RWPE1 (cell line): ENCODE data around the gene RNF220.

Source experiments
- CTCF ChIA-PET: fragments of 350-600 bp; sonication (Branson Sonifier 250); formaldehyde crosslinking; extraction: SDS; loops from one replicate; lab custom pipeline; 2021; lab: Yijun Ruan, JAX
- POLR2A ChIA-PET: fragments of 400-600 bp; formaldehyde crosslinking; extraction: SDS; loops from one replicate; lab custom pipeline; 2020; ENCODE audit warnings: antibody characterized with exemption; ENCODE audit not compliant: low non-redundant PET; lab: Yijun Ruan, JAX
- DNase-seq: peaks from one replicate; pipeline ENCODE4 v3.0.0; 2012; ENCODE audit warnings: low spot score
- H3K27ac ChIP-seq: fragments of 450-650 bp; 2 replicates; pipeline ENCODE4 v1.5.1; 2017
- TF ChIP-seq, protein P1 (sequence below): fragments of 450-650 bp; conservative IDR thresholded peaks from 2 replicates; pipeline ENCODE4 v1.5.1; 2017; ENCODE audit warnings: low read depth, mild to moderate bottlenecking

Gene RNF220

DNA sequence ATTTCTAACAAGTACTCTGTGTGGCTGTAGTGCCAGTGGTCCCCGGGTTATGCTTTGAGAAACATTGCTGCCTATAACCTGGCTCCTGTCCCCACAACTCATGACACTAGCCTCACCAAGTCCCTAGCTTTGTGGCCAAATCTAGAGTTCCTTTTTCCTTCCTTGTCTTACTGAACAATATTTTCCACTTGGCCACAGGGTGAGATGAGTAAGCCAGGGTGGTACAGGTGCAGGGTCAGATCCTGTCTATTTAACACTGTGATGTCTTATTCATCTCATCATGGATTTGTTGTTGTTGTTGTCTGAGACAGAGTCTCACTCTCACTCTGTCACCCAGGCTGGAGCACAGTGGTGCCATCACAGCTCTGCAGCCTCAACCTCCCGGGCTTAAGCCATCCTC is 288.1 kb downstream of the RNF220 start:
- ChIA-PET CTCF (interaction anchor here (0.6 kb wide), 2 partner anchors 11 to 562 kb away, joined by 3 to 4 read pairs; no protein-coding TSS in a partner anchor), POLR2A (no interaction called here)
- DNase-seq, result no peak
- no peak overlapping the region for H3K27ac ChIP-seq
- TF ChIP-seq, protein P1, sequence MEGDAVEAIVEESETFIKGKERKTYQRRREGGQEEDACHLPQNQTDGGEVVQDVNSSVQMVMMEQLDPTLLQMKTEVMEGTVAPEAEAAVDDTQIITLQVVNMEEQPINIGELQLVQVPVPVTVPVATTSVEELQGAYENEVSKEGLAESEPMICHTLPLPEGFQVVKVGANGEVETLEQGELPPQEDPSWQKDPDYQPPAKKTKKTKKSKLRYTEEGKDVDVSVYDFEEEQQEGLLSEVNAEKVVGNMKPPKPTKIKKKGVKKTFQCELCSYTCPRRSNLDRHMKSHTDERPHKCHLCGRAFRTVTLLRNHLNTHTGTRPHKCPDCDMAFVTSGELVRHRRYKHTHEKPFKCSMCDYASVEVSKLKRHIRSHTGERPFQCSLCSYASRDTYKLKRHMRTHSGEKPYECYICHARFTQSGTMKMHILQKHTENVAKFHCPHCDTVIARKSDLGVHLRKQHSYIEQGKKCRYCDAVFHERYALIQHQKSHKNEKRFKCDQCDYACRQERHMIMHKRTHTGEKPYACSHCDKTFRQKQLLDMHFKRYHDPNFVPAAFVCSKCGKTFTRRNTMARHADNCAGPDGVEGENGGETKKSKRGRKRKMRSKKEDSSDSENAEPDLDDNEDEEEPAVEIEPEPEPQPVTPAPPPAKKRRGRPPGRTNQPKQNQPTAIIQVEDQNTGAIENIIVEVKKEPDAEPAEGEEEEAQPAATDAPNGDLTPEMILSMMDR, result no peak

DNA sequence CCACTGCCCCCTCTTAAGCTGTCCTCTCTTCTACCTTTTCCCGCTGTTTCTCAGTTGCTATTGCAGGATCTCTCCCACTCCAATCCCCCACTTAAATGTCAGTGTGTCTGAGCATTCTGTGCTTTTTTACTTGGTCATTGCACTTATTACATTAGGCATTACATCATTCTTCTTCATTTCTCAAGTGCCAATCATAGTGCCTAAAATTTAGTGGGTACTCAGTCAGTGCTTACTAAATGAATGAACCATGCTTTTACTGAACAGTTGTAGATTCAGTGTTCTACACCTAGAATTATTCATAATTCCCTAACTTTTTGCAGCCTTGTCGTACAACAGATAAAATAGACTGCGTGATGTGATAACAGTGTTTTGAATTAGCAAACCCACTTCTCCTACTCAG is 288.8 kb downstream of the RNF220 start:
- TF ChIP-seq, protein P1, result no peak
- ChIA-PET CTCF (interaction anchor here (0.6 kb wide), 2 partner anchors 10 to 1423 kb away, joined by 4 to 5 read pairs; no protein-coding TSS in a partner anchor), POLR2A (no interaction called here)
- no peak for DNase-seq
- H3K27ac ChIP-seq, result no peak overlapping the region

DNA sequence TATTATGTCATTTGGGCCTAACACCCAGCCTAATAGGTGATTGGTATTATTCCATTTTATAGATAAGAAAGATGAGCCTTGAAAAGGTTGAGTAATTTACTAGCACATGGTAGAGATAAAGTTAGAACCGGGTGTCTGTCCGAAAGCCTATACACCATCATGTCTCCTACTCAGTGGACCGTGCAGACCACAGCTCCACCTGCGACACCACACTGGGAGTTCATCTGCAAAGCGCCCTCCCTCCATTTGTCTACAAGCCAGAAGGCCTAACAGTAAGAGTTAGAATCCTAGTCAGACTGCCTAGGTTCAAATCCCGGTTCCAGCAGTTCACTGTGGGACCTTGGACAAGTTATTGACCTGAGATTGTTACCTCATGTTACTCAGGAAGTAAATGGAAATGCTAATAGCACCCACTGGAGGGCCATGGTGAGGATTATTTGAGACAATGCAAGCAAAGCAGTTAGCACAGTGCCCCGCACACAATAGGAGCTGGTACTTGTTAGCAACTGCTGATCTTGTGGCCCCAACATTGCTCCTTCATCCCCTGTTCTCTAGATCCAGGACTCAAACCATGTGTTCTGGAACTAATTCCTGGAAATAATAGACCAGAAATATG is 289.9 kb downstream of the RNF220 start:
- TF ChIP-seq, protein P1, result no peak
- POLR2A ChIA-PET, result no interaction called here
- no peak for DNase-seq
- CTCF ChIA-PET, result interaction anchor here (0.6 to 0.9 kb wide), 2 partner anchors 40 to 773 kb away, joined by 4 to 6 read pairs; no protein-coding TSS in a partner anchor
- no peak overlapping the region for H3K27ac ChIP-seq

DNA sequence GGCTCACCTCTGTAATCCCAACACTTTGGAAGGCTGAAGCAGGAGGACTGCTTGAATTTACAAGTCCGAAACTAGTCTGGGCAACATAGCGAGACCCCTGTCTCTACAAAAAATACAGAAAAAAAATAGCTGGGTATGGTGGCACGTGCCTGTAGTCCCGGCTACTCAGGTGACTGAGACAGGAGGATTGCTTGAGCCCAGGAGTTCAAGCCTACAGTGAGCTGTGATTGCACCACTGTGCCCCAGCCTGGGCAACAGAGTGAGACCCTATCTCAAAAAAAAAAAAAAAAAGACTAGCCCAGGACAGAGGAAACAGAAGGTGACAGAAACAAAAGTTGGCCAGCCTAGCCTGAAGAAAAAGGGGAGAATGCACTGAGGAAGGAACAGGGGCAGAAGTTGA is 290.6 kb downstream of the RNF220 start:
- CTCF ChIA-PET, result interaction anchor here (0.6 to 0.9 kb wide), 2 partner anchors 41 to 772 kb away, joined by 4 to 6 read pairs; no protein-coding TSS in a partner anchor
- TF ChIP-seq, protein P1, result no peak
- POLR2A ChIA-PET, result no interaction called here
- no peak for DNase-seq
- no peak overlapping the region for H3K27ac ChIP-seq

DNA sequence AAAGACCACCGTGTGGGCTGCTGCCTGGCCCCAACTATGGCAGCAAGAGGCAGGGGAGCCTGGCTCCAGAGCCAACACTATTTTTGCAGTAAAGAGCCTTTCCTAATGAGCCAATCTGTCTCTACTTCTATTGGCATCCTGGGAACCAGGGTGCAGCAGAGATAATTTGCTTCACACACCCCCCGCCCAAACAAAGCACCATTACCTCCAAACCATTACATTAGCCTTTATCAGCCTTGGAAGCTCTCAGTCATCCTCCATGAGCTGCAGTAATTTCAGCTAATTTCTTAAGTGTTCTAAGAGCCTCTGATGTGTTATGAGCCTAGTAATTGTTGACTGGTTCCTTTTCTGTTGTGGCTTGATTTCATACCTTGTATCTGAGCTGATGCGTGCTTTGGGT is 291.0 kb downstream of the RNF220 start:
- TF ChIP-seq, protein P1, result no peak
- CTCF ChIA-PET, result interaction anchor here (0.9 kb wide), 1 partner anchor 41 kb away, joined by 6 read pairs; no protein-coding TSS in a partner anchor
- POLR2A ChIA-PET, result no interaction called here
- H3K27ac ChIP-seq, result no peak overlapping the region
- DNase-seq, result no peak

DNA sequence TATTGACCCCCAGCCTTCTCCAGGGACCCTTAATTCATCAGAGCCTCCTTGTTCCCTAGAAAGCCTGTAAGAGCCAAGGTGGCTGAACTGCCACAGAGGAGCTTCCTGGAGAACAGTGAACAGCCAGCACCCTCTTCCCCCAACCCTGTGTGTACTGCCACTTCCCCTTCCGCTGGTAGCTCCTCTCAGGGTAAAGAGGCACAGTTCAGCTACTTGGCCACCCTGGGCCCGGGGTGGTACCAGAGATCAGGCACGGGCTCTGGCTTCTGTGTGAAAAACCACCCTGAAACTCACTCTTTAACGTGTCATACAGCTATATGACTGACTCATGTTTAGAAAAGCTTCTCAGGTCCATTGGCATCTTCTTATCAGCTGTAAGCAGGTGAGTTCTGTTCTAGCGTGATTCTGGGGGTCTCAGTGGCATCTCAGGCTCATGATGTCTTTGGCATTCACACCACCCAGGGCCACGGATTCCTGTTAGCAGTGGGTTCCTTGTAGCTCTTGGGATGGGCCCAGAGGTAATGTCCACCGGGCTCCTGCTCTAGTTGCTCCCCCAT is 291.8 kb downstream of the RNF220 start:
- no peak for DNase-seq
- TF ChIP-seq, protein P1, result no peak
- H3K27ac ChIP-seq, result no peak overlapping the region
- CTCF ChIA-PET, result interaction anchor here (0.7 kb wide), 1 partner anchor 388 kb away, joined by 4 read pairs; no protein-coding TSS in a partner anchor
- POLR2A ChIA-PET, result no interaction called here
